ENCODE data around the gene ATXN3L.
"Not testable (repeated sequence)": the region's sequence is repeated elsewhere in the genome, so short reads cannot be mapped to it uniquely, and the experiment has no call there.

Gene ATXN3L

GRCh38 chrX:13309631-13310030, 10.2 kb downstream of the ATXN3L start:
- DNase-seq (ENCODE audit: low read depth): no peak
- TF ChIP-seq CTCF (conservative IDR thresholded peaks at IDR 0.05; ENCODE audit: low read depth, low read length): no peak
- H3K4me3 ChIP-seq (ENCODE audit: low read length): no peak overlapping the region

GRCh38 chrX:13307041-13307440, 12.8 kb downstream of the ATXN3L start:
- no peak for DNase-seq (ENCODE audit: low read depth)
- H3K4me3 ChIP-seq (ENCODE audit: low read length): no peak overlapping the region
- TF ChIP-seq CTCF (conservative IDR thresholded peaks at IDR 0.05; ENCODE audit: low read depth, low read length): no peak

DNA sequence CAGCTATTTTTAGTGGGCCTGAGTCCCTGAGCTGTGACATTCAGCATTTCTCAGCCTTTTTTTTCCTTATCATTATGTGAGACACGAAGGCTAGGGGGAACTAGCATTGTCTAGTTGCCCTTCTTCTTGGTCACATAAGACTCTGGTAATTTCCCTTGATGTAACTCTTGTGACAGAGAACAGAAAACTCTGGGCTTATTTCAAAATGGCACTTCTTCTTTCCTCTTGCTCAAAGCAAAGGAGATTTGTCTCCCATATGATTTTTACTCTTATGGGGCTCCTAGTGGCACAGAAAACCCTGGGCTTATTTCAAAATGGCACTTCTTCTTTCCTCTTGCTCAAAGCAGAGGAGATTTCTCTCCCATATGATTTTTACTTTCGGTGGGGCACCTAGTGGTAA, 14.7 kb downstream of the ATXN3L start:
- no peak for TF ChIP-seq CTCF (conservative IDR thresholded peaks at IDR 0.05; ENCODE audit: low read depth, low read length)
- H3K4me3 ChIP-seq (ENCODE audit: low read length): no peak overlapping the region
- DNase-seq (ENCODE audit: low read depth): no peak

DNA sequence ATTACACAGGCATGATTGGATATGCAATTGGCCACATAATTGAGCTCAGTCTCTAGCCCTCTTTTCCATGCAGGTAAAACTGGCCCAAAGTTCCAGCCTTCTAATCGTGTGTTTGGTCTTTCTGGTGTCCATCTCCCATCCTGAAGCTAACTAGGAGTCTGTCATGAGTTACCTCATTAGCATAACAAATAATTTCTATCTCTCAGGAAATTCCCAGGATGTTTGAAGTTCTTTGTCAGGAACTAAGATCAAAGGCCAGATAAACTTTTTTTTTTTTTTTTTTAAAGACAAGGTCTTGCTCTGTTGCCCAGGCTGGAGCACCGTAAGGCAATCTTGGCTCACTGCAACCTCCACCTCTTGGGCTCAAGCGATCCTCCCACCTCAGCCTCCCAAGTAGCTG, 15.8 kb downstream of the ATXN3L start:
- no peak for TF ChIP-seq CTCF (conservative IDR thresholded peaks at IDR 0.05; ENCODE audit: low read depth, low read length)
- DNase-seq (ENCODE audit: low read depth): no peak
- H3K4me3 ChIP-seq (ENCODE audit: low read length): no peak overlapping the region

DNA sequence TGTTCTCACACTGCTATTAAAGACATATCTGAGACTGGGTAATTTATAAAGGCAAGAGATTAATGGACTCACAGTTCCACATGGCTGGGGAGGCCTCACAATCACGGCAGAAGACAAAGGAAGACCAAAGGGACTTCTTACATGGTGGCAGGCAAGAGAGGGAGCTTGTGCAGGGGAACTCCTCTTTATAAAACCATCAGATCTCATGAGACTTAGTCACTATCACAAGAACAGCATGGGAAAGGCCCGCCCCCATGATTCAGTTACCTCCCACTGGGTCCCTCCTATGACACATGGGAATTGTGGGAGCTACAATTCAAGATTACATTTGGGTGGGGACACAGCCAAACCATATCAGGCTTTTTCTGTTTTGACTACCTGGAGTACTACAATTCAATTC, 16.6 kb downstream of the ATXN3L start:
- not testable (repeated sequence) for H3K4me3 ChIP-seq (ENCODE audit: low read length); DNase-seq (ENCODE audit: low read depth)

DNA sequence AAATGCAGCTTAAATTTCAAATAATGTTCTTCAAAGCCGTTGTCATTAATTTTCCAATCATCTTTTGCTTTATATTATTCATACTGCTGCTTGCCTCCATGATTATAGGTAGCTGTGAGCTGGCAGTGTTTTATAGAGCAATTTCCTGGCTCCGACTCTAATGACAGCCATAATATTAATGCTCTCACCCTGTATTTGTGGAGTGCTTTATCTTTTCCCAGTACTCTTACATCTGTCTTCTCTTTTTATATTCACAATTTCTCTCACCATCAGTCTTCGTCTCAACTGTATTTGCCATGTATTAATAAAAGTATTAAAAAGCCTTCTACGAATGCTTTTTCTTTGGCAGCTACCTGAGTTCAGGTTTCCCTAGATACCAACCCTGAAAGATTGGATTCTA, 21.0 kb downstream of the ATXN3L start:
- H3K4me3 ChIP-seq (ENCODE audit: low read length): no peak overlapping the region
- DNase-seq (ENCODE audit: low read depth): no peak
- no peak for TF ChIP-seq CTCF (conservative IDR thresholded peaks at IDR 0.05; ENCODE audit: low read depth, low read length)

DNA sequence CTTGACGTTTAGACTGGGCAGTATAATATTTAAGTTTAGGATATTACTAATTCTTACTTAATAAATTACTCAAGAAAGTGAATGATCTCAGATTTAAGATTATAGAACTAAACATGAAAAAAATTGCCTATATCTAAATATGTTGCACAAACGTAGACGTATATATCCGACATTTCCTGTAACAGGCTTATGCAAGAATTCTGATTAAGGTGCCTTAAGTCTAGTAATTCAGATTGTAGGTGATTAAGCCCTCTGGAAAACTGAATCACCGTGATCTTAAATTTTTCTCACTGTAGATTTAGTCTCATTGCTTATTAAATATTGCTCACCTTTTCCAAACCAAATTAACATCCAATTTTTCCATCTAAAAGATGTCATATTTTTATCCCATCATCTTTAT, 24.0 kb downstream of the ATXN3L start:
- TF ChIP-seq CTCF (conservative IDR thresholded peaks at IDR 0.05; ENCODE audit: low read depth, low read length): no peak
- no peak for DNase-seq (ENCODE audit: low read depth)
- H3K4me3 ChIP-seq (ENCODE audit: low read length): no peak overlapping the region

GRCh38 chrX:13293700-13294099, 26.2 kb downstream of the ATXN3L start:
- H3K4me3 ChIP-seq (ENCODE audit: low read length): no peak overlapping the region
- DNase-seq (ENCODE audit: low read depth): no peak
- TF ChIP-seq CTCF (conservative IDR thresholded peaks at IDR 0.05; ENCODE audit: low read depth, low read length): no peak

Data from retinal pigment epithelial cell (primary cell).